ENCODE data around the gene NAPA. TPM values are rescaled to one million over a fixed set of nuclear protein-coding genes. Genes with fewer than 3 reads are reported as not detected.
A peak's percentile ranks its signal among the peaks of the same experiment; 100 is the strongest.

The NAPA gene
- 61.9 and 66.5 TPM in 2 replicates for total RNA-seq

- DNase-seq, result peak; percentile 100
- Mint-ChIP-seq H3K27me3 (no peaks in the 10 kb centered on the region), H3K4me3 (peak within 1 kb of the TSS; percentile 99), H3K36me3 (ENCODE audit: low read depth) (peaks cover 17% of the 10 kb centered on the region), H3K4me1 (peaks cover 78% of the 10 kb centered on the region), H3K27ac (peak within 1 kb of the TSS; percentile 95), H3K9me3 (no peaks in the 10 kb centered on the region)
- intact Hi-C loops (cut with micrococcal nuclease), result loop anchor here (1.0 to 2.0 kb wide), 7 partner anchors 31 to 240 kb away; partner anchors contain the start of genes INAFM1, KPTN and ZNF541
These were observed at the start of gene NAPA for GRCh38 chr19:47514869-47515588. Gene NAPA, minus strand, starts transcription at chr19:47515063. Its CDS starts 123 bp downstream, at chr19:47514940.

GRCh38 chr19:47564081-47564480 lies 49.2 kb upstream of the NAPA start:
- intact Hi-C loops (cut with micrococcal nuclease), result no loop called here
- Mint-ChIP-seq H3K27ac (no peak overlapping the region), H3K4me1 (peaks cover 3% of the 10 kb centered on the region), H3K4me3 (no peak overlapping the region), H3K36me3 (ENCODE audit: low read depth) (no peaks in the 10 kb centered on the region), H3K9me3 (no peaks in the 10 kb centered on the region), H3K27me3 (peaks cover 10% of the 10 kb centered on the region)
- no peak for DNase-seq

- Mint-ChIP-seq H3K4me3 (no peak overlapping the region), H3K27me3 (peaks cover 10% of the 10 kb centered on the region), H3K9me3 (no peaks in the 10 kb centered on the region), H3K36me3 (ENCODE audit: low read depth) (no peaks in the 10 kb centered on the region), H3K4me1 (peaks cover 3% of the 10 kb centered on the region), H3K27ac (no peak overlapping the region)
- intact Hi-C loops (cut with micrococcal nuclease), result no loop called here
- no peak for DNase-seq
These were observed 46.7 kb upstream of the NAPA start for GRCh38 chr19:47561440-47562057.

- H3K4me3 Mint-ChIP-seq, result no peak overlapping the region
- H3K9me3 Mint-ChIP-seq, result no peaks in the 10 kb centered on the region
- peaks cover 3% of the 10 kb centered on the region for H3K4me1 Mint-ChIP-seq
- H3K27me3 Mint-ChIP-seq, result peaks cover 10% of the 10 kb centered on the region
- intact Hi-C loops (cut with micrococcal nuclease), result no loop called here
- no peaks in the 10 kb centered on the region for H3K36me3 Mint-ChIP-seq (ENCODE audit: low read depth)
- no peak for DNase-seq
- no peak overlapping the region for H3K27ac Mint-ChIP-seq
These were observed 46.1 kb upstream of the NAPA start for GRCh38 chr19:47560999-47561398.

GRCh38 chr19:47550129-47550528 lies 35.3 kb upstream of the NAPA start:
- Mint-ChIP-seq H3K4me1 (peaks cover 3% of the 10 kb centered on the region), H3K4me3 (no peak overlapping the region), H3K27ac (no peak overlapping the region), H3K27me3 (peaks cover 11% of the 10 kb centered on the region), H3K9me3 (no peaks in the 10 kb centered on the region), H3K36me3 (ENCODE audit: low read depth) (no peaks in the 10 kb centered on the region)
- DNase-seq, result no peak
- intact Hi-C loops (cut with micrococcal nuclease), result no loop called here

- intact Hi-C loops (cut with micrococcal nuclease), result no loop called here
- Mint-ChIP-seq H3K27ac (no peak overlapping the region), H3K9me3 (no peaks in the 10 kb centered on the region), H3K4me3 (no peak overlapping the region), H3K36me3 (ENCODE audit: low read depth) (no peaks in the 10 kb centered on the region), H3K27me3 (peaks cover 15% of the 10 kb centered on the region), H3K4me1 (peaks cover 3% of the 10 kb centered on the region)
- DNase-seq, result no peak
These were observed 34.5 kb upstream of the NAPA start for GRCh38 chr19:47549261-47549862.

GRCh38 chr19:47547199-47547598 lies 32.3 kb upstream of the NAPA start:
- Mint-ChIP-seq H3K27me3 (peaks cover 19% of the 10 kb centered on the region), H3K4me1 (peaks cover 3% of the 10 kb centered on the region), H3K36me3 (ENCODE audit: low read depth) (no peaks in the 10 kb centered on the region), H3K27ac (no peak overlapping the region), H3K9me3 (no peaks in the 10 kb centered on the region), H3K4me3 (no peak overlapping the region)
- intact Hi-C loops (cut with micrococcal nuclease), result no loop called here
- no peak for DNase-seq

- intact Hi-C loops (cut with micrococcal nuclease), result no loop called here
- peaks cover 13% of the 10 kb centered on the region for H3K4me1 Mint-ChIP-seq
- no peak overlapping the region for H3K4me3 Mint-ChIP-seq
- peaks cover 19% of the 10 kb centered on the region for H3K27me3 Mint-ChIP-seq
- no peak overlapping the region for H3K27ac Mint-ChIP-seq
- H3K36me3 Mint-ChIP-seq (ENCODE audit: low read depth), result no peaks in the 10 kb centered on the region
- no peak for DNase-seq
- no peaks in the 10 kb centered on the region for H3K9me3 Mint-ChIP-seq
These were observed 30.4 kb upstream of the NAPA start for GRCh38 chr19:47545061-47545948.

GRCh38 chr19:47544476-47544875 lies 29.6 kb upstream of the NAPA start:
- Mint-ChIP-seq H3K4me3 (no peak overlapping the region), H3K27ac (no peak overlapping the region), H3K9me3 (no peaks in the 10 kb centered on the region), H3K36me3 (ENCODE audit: low read depth) (no peaks in the 10 kb centered on the region), H3K4me1 (peaks cover 10% of the 10 kb centered on the region), H3K27me3 (peaks cover 19% of the 10 kb centered on the region)
- intact Hi-C loops (cut with micrococcal nuclease), result no loop called here
- no peak for DNase-seq

- intact Hi-C loops (cut with micrococcal nuclease), result no loop called here
- H3K4me3 Mint-ChIP-seq, result no peak overlapping the region
- H3K27me3 Mint-ChIP-seq, result peaks cover 19% of the 10 kb centered on the region
- no peak for DNase-seq
- H3K4me1 Mint-ChIP-seq, result peaks cover 10% of the 10 kb centered on the region
- H3K36me3 Mint-ChIP-seq (ENCODE audit: low read depth), result no peaks in the 10 kb centered on the region
- no peaks in the 10 kb centered on the region for H3K9me3 Mint-ChIP-seq
- H3K27ac Mint-ChIP-seq, result no peak overlapping the region
These were observed 29.2 kb upstream of the NAPA start for GRCh38 chr19:47544075-47544474.

GRCh38 chr19:47542030-47542475 lies 27.2 kb upstream of the NAPA start:
- no peaks in the 10 kb centered on the region for H3K9me3 Mint-ChIP-seq
- no peaks in the 10 kb centered on the region for H3K36me3 Mint-ChIP-seq (ENCODE audit: low read depth)
- H3K27me3 Mint-ChIP-seq, result peaks cover 14% of the 10 kb centered on the region
- H3K4me3 Mint-ChIP-seq, result no peak overlapping the region
- H3K4me1 Mint-ChIP-seq, result peaks cover 10% of the 10 kb centered on the region
- intact Hi-C loops (cut with micrococcal nuclease), result no loop called here
- H3K27ac Mint-ChIP-seq, result peak overlapping the region; percentile 70
- DNase-seq, result no peak

- no peaks in the 10 kb centered on the region for H3K9me3 Mint-ChIP-seq
- H3K4me3 Mint-ChIP-seq, result no peak overlapping the region
- intact Hi-C loops (cut with micrococcal nuclease), result no loop called here
These were observed 26.7 kb upstream of the NAPA start for GRCh38 chr19:47541518-47541917.

GRCh38 chr19:47540748-47541147 lies 25.9 kb upstream of the NAPA start:
- H3K27ac Mint-ChIP-seq, result peak overlapping the region; percentile 65
- H3K27me3 Mint-ChIP-seq, result peaks cover 8% of the 10 kb centered on the region
- no peak for DNase-seq
- H3K36me3 Mint-ChIP-seq (ENCODE audit: low read depth), result no peaks in the 10 kb centered on the region
- H3K4me1 Mint-ChIP-seq, result peaks cover 10% of the 10 kb centered on the region
- no peaks in the 10 kb centered on the region for H3K9me3 Mint-ChIP-seq
- no peak overlapping the region for H3K4me3 Mint-ChIP-seq
- intact Hi-C loops (cut with micrococcal nuclease), result no loop called here

More at GRCh38 chr19:47541518-47541917, 26.7 kb upstream of the NAPA start:
- Mint-ChIP-seq H3K36me3 (ENCODE audit: low read depth) (no peaks in the 10 kb centered on the region), H3K27me3 (peaks cover 11% of the 10 kb centered on the region), H3K27ac (peak overlapping the region; percentile 70), H3K4me1 (peaks cover 10% of the 10 kb centered on the region)
- DNase-seq, result peak; percentile 72
